Suppressor macrophage treated with lipopolysaccharide for 4 hours (primary cell): ENCODE data around the gene MTO1.
"Not testable (repeated sequence)": the region's sequence is repeated elsewhere in the genome, so short reads cannot be mapped to it uniquely, and the experiment has no call there.

Experiments used
- DNase-seq: peaks from one replicate; pipeline ENCODE4 v3.0.0-alpha.2; 2020

Gene MTO1

GRCh38 chr6:73505142-73505541 is 43.6 kb downstream of the MTO1 start:
- DNase-seq, result no peak

- DNase-seq, result not testable (repeated sequence)
These were observed 44.2 kb downstream of the MTO1 start for GRCh38 chr6:73505705-73506104.

- peak; percentile 54 for DNase-seq
These were observed 44.7 kb downstream of the MTO1 start for GRCh38 chr6:73506246-73506645.

- DNase-seq, result no peak
These were observed 47.2 kb downstream of the MTO1 start for GRCh38 chr6:73508776-73509175.

- no peak for DNase-seq
These were observed 48.3 kb downstream of the MTO1 start for GRCh38 chr6:73509851-73510250.

- no peak for DNase-seq
These were observed 50.3 kb downstream of the MTO1 start for GRCh38 chr6:73511796-73512195.

GRCh38 chr6:73513496-73513854 is 51.9 kb downstream of the MTO1 start:
- no peak for DNase-seq

GRCh38 chr6:73514746-73515110 is 53.2 kb downstream of the MTO1 start:
- DNase-seq, result no peak

- peak; percentile 56 for DNase-seq
These were observed 53.7 kb downstream of the MTO1 start for GRCh38 chr6:73515204-73515655.

GRCh38 chr6:73516514-73517489 is 55.3 kb downstream of the MTO1 start:
- peak; percentile 57 for DNase-seq

- DNase-seq, result not testable (repeated sequence)
These were observed 56.8 kb downstream of the MTO1 start for GRCh38 chr6:73518100-73518981.

GRCh38 chr6:73518982-73519881 is 57.7 kb downstream of the MTO1 start:
- DNase-seq, result peak; percentile 29

- DNase-seq, result peak; percentile 93
These were observed 58.6 kb downstream of the MTO1 start for GRCh38 chr6:73519926-73520687.

GRCh38 chr6:73520688-73521350 is 59.3 kb downstream of the MTO1 start, which contains the start of gene EEF1A1:
Gene EEF1A1, minus strand, starts transcription at chr6:73521032. Its CDS starts 1,006 bp downstream, at chr6:73520026.
- peak; percentile 100 for DNase-seq

- DNase-seq, result peak; percentile 79
These were observed 59.9 kb downstream of the MTO1 start for GRCh38 chr6:73521351-73521985.

GRCh38 chr6:73523434-73524123 is 62.0 kb downstream of the MTO1 start:
- peak; percentile 54 for DNase-seq

GRCh38 chr6:73525546-73526330 is 64.2 kb downstream of the MTO1 start:
- DNase-seq, result no peak

GRCh38 chr6:73528897-73529296 is 67.4 kb downstream of the MTO1 start:
- DNase-seq, result no peak

GRCh38 chr6:73532293-73532692 is 70.8 kb downstream of the MTO1 start:
- DNase-seq, result no peak
